Coronary artery (tissue), 2 donors: ENCODE results near the gene COMMD2.
A peak's percentile ranks its signal among the peaks of the same experiment; 100 is the strongest.

ENCODE experiments used
- DNase-seq: peaks from one replicate; pipeline ENCODE4 v3.0.0-alpha.2; 2017; ENCODE audit warnings: low spot score
- H3K27ac ChIP-seq, 2 donors: fragments of 200-600 bp; sonication (generic); one replicate each; pipeline ENCODE4 v1.5.1; 2016 to 2019
- H3K4me3 ChIP-seq: fragments of 200-600 bp; sonication (generic); 2 replicates; pipeline ENCODE4 v1.5.1; 2016; ENCODE audit warnings: mild to moderate bottlenecking, moderate library complexity
- CTCF ChIP-seq: fragments of 200-600 bp; sonication (generic); IDR thresholded peaks from one replicate; pipeline ENCODE4 v1.5.1; 2019; ENCODE audit warnings: antibody characterized with exemption

Gene COMMD2

DNA sequence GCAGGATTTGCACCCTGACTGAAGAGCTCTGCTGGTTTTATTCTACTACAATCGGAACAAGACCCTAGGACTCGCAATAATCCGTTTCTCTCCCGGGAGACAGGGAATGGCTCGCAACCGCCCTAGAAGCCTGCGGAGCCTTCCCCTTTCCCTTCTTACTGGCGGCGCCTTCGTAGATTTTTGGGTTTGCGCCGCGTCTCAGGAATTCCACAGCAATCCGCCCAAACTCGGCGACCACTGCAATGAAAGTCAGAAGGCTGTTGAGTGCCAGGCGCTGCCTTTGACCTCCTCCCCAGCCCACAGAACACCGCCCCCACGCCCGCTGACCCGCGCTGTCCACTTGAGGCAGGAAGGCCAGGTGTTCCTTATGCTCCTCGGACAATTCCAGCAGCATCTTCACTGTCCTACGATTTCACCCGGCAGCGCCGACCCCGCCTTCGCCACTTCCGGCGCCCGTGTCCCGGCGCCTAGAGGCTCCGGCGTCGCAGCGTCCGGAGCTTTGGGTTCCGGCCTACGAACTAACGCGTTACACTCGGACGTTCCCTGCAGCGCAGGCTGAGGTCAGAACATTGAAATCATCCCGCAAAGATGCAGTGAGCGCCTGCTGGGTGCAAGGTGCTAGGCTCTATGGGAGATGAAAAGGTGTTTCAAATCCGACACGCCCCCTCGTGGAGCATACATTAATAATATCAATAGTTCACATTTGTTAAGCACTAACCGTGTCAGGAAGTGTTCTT, at the start of gene COMMD2:
Gene COMMD2 (minus strand): TSS at position 439 of the 737 bp plus-strand sequence. CDS start 45 bp downstream, at position 394.
- Histone ChIP-seq H3K27ac (peak within 1 kb of the TSS; percentile 71 to 85), H3K4me3 (peak within 1 kb of the TSS; percentile 90)
- no peak for TF ChIP-seq CTCF
- DNase-seq, result peak; percentile 77

DNA sequence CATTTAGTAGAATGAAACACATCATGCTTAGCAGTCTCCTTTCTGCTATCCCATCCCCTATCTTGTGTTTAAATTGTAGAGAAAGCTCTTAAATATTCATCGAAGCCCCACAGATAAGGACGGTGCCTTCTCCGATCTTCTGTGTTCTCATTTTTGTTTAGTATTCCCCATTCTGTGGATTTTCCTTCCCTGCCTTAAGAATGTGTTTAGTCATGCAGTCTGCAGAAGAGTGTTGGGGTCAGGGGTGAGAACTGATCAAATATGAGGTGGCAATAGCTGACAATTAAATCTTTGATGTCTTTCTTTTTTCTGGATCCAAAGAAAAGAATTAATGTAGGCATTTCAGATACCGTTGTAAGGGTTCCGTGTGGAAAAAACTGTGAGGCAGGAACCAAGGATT, 49.4 kb upstream of the COMMD2 start:
- Histone ChIP-seq H3K4me3 (no peak overlapping the region), H3K27ac (no peak overlapping the region)
- no peak for TF ChIP-seq CTCF
- no peak for DNase-seq

DNA sequence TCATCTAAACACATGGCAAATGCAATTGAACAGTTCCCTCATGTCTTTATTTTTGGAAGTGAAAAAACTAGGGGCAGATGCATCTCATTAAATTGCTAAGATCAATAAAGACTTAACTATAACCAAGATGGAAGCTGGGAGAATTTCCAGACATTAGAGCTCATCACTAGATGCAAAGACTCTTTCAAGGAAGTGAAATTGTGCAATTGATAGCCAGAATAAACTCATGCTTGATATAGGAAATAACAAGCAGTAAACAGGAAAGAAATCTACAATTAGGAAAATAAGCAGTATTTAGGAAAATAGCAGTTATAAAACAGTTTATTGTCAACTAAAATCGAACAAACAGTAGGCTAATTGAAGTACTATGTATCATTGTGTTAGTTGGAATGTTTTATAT, 48.9 kb upstream of the COMMD2 start:
- no peak for TF ChIP-seq CTCF
- no peak for DNase-seq
- no peak overlapping the region for H3K4me3 ChIP-seq
- H3K27ac ChIP-seq, result no peak overlapping the region

- no peak for DNase-seq
- TF ChIP-seq CTCF, result no peak
Measured at GRCh38 chr3:149800693-149801092, 48.4 kb upstream of the COMMD2 start.

GRCh38 chr3:149796026-149796425, 43.7 kb upstream of the COMMD2 start:
- TF ChIP-seq CTCF, result no peak
- no peak for DNase-seq
- Histone ChIP-seq H3K4me3 (no peak overlapping the region), H3K27ac (no peak overlapping the region)

More at GRCh38 chr3:149800693-149801092, 48.4 kb upstream of the COMMD2 start:
- Histone ChIP-seq H3K27ac (no peak overlapping the region), H3K4me3 (no peak overlapping the region)

DNA sequence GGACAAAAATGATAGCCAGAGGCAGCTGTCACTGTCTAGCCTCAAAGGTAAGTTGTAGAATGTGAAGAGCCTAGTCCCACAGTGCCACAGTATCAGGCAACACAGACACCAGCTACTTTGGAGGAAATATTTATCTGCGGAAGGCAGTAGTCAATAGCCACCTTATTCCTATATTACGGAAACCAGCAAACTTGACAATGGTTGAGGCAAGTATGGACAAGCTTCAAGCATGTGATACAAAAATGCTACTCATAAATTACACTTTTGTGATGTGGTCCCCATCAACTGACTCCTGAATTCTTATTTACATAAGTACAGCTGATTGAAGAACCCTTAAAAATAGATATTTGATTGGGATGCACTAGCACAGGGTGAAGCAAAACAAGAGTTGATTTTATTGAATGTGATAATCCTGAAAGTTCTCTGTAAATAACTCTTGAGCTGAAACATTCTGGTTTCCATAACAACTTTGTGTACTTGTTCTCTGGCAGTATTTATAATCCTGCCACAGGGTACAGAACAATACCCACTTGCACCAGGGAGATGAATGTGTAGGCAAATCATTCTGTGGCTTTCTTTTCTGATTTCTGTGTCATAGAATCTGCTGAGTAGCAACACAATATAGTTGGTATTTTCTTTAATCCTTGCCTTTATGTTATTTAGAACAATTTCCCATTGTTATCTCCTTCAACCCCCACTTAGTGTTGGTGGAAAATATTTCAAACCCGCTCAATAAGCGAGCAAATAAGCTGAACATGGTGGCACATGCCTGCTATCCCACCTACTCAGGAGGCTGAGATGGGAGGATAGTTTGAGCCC, 40.4 kb upstream of the COMMD2 start, which contains the start of gene ANKUB1:
Gene ANKUB1 (minus strand): TSS at position 103 of the 819 bp plus-strand sequence. CDS start 188 bp downstream, outside the sequence.
- no peak for TF ChIP-seq CTCF
- DNase-seq, result no peak
- no peak within 1 kb of the TSS for H3K4me3 ChIP-seq

More for the DNA sequence above, 40.4 kb upstream of the COMMD2 start, which contains the start of gene ANKUB1:
- H3K27ac ChIP-seq, result no peak within 1 kb of the TSS
